C4-2B (cell line): ENCODE results near the gene ELFN2.

Experiments used
- ZFX ChIP-seq: fragments of 450-650 bp; IDR thresholded peaks from 2 replicates; pipeline ENCODE4 v1.6.1; 2017
- TF ChIP-seq, protein P1 (sequence below): fragments of 450-650 bp; conservative IDR thresholded peaks from 2 replicates; pipeline ENCODE4 v1.5.1; 2017; ENCODE audit warnings: mild to moderate bottlenecking

DNA sequence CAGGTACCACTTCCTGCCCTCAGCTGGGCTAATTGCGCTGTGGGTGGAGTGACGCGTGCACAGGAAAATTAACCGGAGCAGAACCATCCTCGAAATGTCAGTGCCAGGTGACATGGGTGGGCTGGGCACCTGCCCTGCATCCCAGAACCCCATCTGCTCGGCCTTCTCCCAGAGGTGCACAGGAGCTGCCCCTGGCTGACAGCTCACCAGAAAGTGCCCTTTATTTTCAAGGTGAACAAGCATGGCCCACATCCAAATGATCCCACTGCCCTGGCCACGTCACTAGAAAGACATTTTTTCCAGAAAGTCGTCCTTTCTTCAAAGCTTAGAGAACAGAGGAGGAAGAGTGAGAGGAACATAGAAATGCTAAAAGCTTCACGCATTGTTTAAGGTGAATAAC, 4.1 kb upstream of the ELFN2 start:
- TF ChIP-seq, protein P1, sequence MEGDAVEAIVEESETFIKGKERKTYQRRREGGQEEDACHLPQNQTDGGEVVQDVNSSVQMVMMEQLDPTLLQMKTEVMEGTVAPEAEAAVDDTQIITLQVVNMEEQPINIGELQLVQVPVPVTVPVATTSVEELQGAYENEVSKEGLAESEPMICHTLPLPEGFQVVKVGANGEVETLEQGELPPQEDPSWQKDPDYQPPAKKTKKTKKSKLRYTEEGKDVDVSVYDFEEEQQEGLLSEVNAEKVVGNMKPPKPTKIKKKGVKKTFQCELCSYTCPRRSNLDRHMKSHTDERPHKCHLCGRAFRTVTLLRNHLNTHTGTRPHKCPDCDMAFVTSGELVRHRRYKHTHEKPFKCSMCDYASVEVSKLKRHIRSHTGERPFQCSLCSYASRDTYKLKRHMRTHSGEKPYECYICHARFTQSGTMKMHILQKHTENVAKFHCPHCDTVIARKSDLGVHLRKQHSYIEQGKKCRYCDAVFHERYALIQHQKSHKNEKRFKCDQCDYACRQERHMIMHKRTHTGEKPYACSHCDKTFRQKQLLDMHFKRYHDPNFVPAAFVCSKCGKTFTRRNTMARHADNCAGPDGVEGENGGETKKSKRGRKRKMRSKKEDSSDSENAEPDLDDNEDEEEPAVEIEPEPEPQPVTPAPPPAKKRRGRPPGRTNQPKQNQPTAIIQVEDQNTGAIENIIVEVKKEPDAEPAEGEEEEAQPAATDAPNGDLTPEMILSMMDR, result no peak
- TF ChIP-seq ZFX, result no peak
